Adrenal gland (tissue), 12 donors: Measurements from ENCODE around the gene PBX1. TPM values are rescaled to one million over a fixed set of nuclear protein-coding genes. Genes with fewer than 3 reads are reported as not detected.

ENCODE experiments used
- DNase-seq, 7 donors: peaks; one replicate each; pipeline ENCODE4 v3.0.0-alpha.2; 2019 to 2020
- H3K27ac ChIP-seq, 5 donors: fragments of 200-600 bp; sonication (generic) in 4 of 5; 1 replicate in 3 of 5; 2 replicates in 2 of 5; pipeline versions ENCODE4 v1.5.1 to v1.8.0; 2016 to 2020; ENCODE audit warnings: mild to moderate bottlenecking in 1 of 5
- H3K27me3 ChIP-seq: fragments of 200-600 bp; 2 replicates; pipeline ENCODE4 v1.8.0; 2021
- H3K36me3 ChIP-seq, 2 donors: fragments of 200-600 bp; replicated peaks in 1 of 2; 1 replicate in 1 of 2; 2 replicates in 1 of 2; pipeline versions ENCODE4 v1.5.1 to v1.8.0; 2018 to 2022
- H3K4me1 ChIP-seq, 2 donors: fragments of 200-600 bp; replicated peaks in 1 of 2; 1 replicate in 1 of 2; 2 replicates in 1 of 2; pipeline versions ENCODE4 v1.5.1 to v1.8.0; 2018 to 2021
- H3K4me3 ChIP-seq, 4 donors: fragments of 200-600 bp; sonication (generic) in 3 of 4; one replicate each; pipeline ENCODE4 v1.5.1; 2016 to 2018
- H3K9me3 ChIP-seq, 3 donors: fragments of 200-600 bp; sonication (generic) in 1 of 3; replicated peaks in 1 of 3; 1 replicate in 2 of 3; 2 replicates in 1 of 3; pipeline versions ENCODE4 v1.5.1 to v1.8.0; 2016 to 2021
- POLR2A ChIP-seq, 2 donors: fragments of 450-650 bp; IDR thresholded peaks; one replicate each; pipeline ENCODE4 v1.6.1; 2017; ENCODE audit warnings: antibody characterized with exemption in 2 of 2, mild to moderate bottlenecking in 2 of 2, moderate library complexity in 1 of 2
- WGBS, 4 donors: extraction: QIAGEN DNeasy Blood & Tissue Kit in 2 of 4; methylation state at CpG; one replicate each; pipeline versions ENCODE4 v1.1.5 to v1.1.7; 2013 to 2017; 5-methylcytosine and 5-hydroxymethylcytosine counted together
- intact Hi-C, 2 donors: fragments of 100-400 bp; cut with DNase I; formaldehyde crosslinking; loops; one replicate each; pipeline versions ENCODE4 v1.14.1 to v1.15.0; 2022 to 2023
- polyA plus RNA-seq, 3 donors: library from polyadenylated mRNA; stranded (reverse); fragments of 200-250 nt in 2 of 3; fragments of 350-450 nt in 1 of 3; fragmentation: Illumina TruSeq in 1 of 3; extraction: RNeasy Lipid Tissue Mini Kit (QIAGEN cat#74804) in 1 of 3; gene quantifications; one replicate each; pipeline ENCODE4 v1.2.3, GENCODE V29; 2013 to 2014
- total RNA-seq, 9 donors: library from RNA; depleted of rRNA in 4 of 9; stranded (reverse); fragments of >200 nt in 4 of 9; fragments of 120-200 nt in 1 of 9; fragmentation: NEBNext Ultra II Directional in 1 of 9; extraction: Animal tissue kit (Norgen Biotek cat#: 25700) in 1 of 9; gene quantifications; one replicate each; pipeline versions ENCODE4 v1.1.0 to v1.2.4, GENCODE V29; 2013 to 2023
- TF ChIP-seq, protein P1 (sequence below), 6 experiments: fragments of 450-650 bp in 4 of 6; fragments of 200-600 bp in 2 of 6; sonication (generic) in 1 of 6; IDR thresholded peaks; 1 replicate in 5 of 6; 2 replicates in 1 of 6; pipeline versions ENCODE4 v1.5.1 to v1.8.0; 2016 to 2021; ENCODE audit warnings: antibody characterized with exemption in 6 of 6, mild to moderate bottlenecking in 2 of 6, moderate library complexity in 1 of 6
- donor health status: healthy with polysubstance abuse.
- donor health status: Bipolar disorder and iron deficiency.
- donor health status: DM: yes; HTN: yes; CAD: no.
- donor health status: DM: no; HTN: no; CAD: no.
- donor health status: DM: no; HTN: no; CAD: no.
- donor health status: DM: yes; HTN: yes; CAD: no.

PBX1 gene
- total and polyA plus RNA-seq, 12 donors = 13.0 to 294 (median 99.3) TPM

DNA sequence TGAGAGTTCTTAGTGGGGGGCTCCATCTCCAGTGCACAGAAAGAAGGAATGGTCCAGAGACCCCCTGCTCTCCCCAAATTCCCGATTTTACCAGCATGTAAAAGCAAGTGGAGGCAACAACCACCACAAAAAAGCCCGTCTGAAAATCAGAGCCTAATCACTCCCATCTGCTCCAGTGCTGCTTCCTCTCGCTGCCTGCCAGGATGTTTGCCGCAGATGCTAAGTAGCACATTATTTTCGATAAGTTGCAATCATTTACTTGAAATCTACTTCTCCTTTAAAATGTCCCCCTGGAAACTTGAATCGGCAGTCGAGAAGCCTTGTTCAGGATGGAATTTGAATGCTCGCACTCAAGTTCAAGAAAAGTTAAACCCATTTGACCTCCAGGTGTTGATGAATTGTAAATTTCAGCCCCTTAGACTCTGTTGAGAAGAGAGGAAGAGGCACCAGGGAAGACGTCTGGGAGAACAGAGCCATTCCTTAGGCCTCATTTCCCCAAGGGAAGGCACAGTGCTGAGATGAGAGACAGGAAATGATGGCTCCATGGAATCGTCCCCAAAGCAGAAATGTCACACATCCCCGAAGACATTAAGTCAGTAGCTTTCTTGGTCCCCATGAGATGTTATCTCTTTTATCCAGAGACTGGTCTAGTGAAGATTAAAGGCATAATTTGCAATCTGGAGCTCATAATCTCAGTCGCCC, 221.3 kb downstream of the PBX1 start:
- Histone ChIP-seq H3K4me1 (peaks cover 7 to 42% of the 10 kb centered on the region in 2 donors), H3K9me3 (no peaks in the 10 kb centered on the region), H3K4me3 (no peak overlapping the region), H3K27me3 (no peaks in the 10 kb centered on the region), H3K36me3 (no peaks in the 10 kb centered on the region), H3K27ac (peak overlapping the region in 4 of 5 donors; percentile 52 to 84 (median 65))
- TF ChIP-seq, protein P1, sequence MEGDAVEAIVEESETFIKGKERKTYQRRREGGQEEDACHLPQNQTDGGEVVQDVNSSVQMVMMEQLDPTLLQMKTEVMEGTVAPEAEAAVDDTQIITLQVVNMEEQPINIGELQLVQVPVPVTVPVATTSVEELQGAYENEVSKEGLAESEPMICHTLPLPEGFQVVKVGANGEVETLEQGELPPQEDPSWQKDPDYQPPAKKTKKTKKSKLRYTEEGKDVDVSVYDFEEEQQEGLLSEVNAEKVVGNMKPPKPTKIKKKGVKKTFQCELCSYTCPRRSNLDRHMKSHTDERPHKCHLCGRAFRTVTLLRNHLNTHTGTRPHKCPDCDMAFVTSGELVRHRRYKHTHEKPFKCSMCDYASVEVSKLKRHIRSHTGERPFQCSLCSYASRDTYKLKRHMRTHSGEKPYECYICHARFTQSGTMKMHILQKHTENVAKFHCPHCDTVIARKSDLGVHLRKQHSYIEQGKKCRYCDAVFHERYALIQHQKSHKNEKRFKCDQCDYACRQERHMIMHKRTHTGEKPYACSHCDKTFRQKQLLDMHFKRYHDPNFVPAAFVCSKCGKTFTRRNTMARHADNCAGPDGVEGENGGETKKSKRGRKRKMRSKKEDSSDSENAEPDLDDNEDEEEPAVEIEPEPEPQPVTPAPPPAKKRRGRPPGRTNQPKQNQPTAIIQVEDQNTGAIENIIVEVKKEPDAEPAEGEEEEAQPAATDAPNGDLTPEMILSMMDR (IDR thresholded peaks at IDR 0.05) = no peak
- TF ChIP-seq POLR2A (IDR thresholded peaks at IDR 0.05) = no peak
- 82 to 87% (median 84%) methylated on average over 12 of the region's 12 CpGs for WGBS, 4 donors
- intact Hi-C loops = no loop called here
- DNase-seq = peak in 1 of 7 donors; percentile 29

GRCh38 chr1:164780863-164781262, 221.9 kb downstream of the PBX1 start:
- Histone ChIP-seq H3K27ac (peak overlapping the region; percentile 3 to 84 (median 63)), H3K9me3 (no peaks in the 10 kb centered on the region), H3K4me1 (peaks cover 12 to 48% of the 10 kb centered on the region in 2 donors), H3K4me3 (no peak overlapping the region), H3K36me3 (no peaks in the 10 kb centered on the region), H3K27me3 (no peaks in the 10 kb centered on the region)
- intact Hi-C loops = no loop called here
- peak in 1 of 2 donors; percentile 69 for TF ChIP-seq POLR2A (IDR thresholded peaks at IDR 0.05)
- TF ChIP-seq, protein P1 (IDR thresholded peaks at IDR 0.05) = no peak
- peak; percentile 62 to 89 (median 85) for DNase-seq
- WGBS, 4 donors = 40 to 53% (median 49%) methylated on average over 6 to 8 of the region's 8 CpGs

GRCh38 chr1:164781972-164782371, 223.0 kb downstream of the PBX1 start:
- Histone ChIP-seq H3K27me3 (no peaks in the 10 kb centered on the region), H3K9me3 (no peaks in the 10 kb centered on the region), H3K4me1 (peaks cover 17 to 59% of the 10 kb centered on the region in 2 donors), H3K36me3 (no peaks in the 10 kb centered on the region), H3K27ac (peak overlapping the region in 4 of 5 donors; percentile 3 to 84 (median 39)), H3K4me3 (no peak overlapping the region)
- TF ChIP-seq POLR2A (IDR thresholded peaks at IDR 0.05) = no peak
- TF ChIP-seq, protein P1 (IDR thresholded peaks at IDR 0.05) = no peak
- peak in 1 of 7 donors; percentile 48 for DNase-seq
- intact Hi-C loops = no loop called here
- WGBS, 4 donors = 67 to 97% (median 82%) methylated on average over 1 of the region's 1 CpG

- Histone ChIP-seq H3K4me1 (peaks cover 23 to 71% of the 10 kb centered on the region in 2 donors), H3K27me3 (no peaks in the 10 kb centered on the region), H3K9me3 (no peaks in the 10 kb centered on the region), H3K27ac (peak overlapping the region in 3 of 5 donors; percentile 41 to 61 (median 57)), H3K4me3 (no peak overlapping the region), H3K36me3 (no peaks in the 10 kb centered on the region)
- no peak for DNase-seq
- WGBS, 4 donors = 81 to 89% (median 85%) methylated on average over 12 to 13 of the region's 13 CpGs
- no peak for TF ChIP-seq POLR2A (IDR thresholded peaks at IDR 0.05)
- TF ChIP-seq, protein P1 (IDR thresholded peaks at IDR 0.05) = no peak
- intact Hi-C loops = no loop called here
Measured at GRCh38 chr1:164783778-164784555, 225.0 kb downstream of the PBX1 start.
